ENCODE results near the gene ASF1B.

ASF1B gene

GRCh38 chr19:14135355-14135754 lies 1.0 kb downstream of the ASF1B start:
- FAIRE-seq: no peak

- no peak for FAIRE-seq
Measured at GRCh38 chr19:14127929-14128509, 8.4 kb downstream of the ASF1B start.

GRCh38 chr19:14127176-14127575 lies 9.2 kb downstream of the ASF1B start:
- no peak for FAIRE-seq

- no peak for FAIRE-seq
Measured at GRCh38 chr19:14122924-14123323, 13.5 kb downstream of the ASF1B start.

GRCh38 chr19:14120497-14120780 lies 15.9 kb downstream of the ASF1B start:
- FAIRE-seq: no peak

- no peak for FAIRE-seq
Measured at GRCh38 chr19:14119644-14120496, 16.5 kb downstream of the ASF1B start.

- no peak for FAIRE-seq
Measured at GRCh38 chr19:14119146-14119545, 17.2 kb downstream of the ASF1B start.

GRCh38 chr19:14118165-14119051 lies 18.0 kb downstream of the ASF1B start:
- FAIRE-seq: no peak

GRCh38 chr19:14117668-14118164 lies 18.7 kb downstream of the ASF1B start, which contains the start of gene PRKACA:
Gene PRKACA (minus strand): TSS chr19:14117762. CDS start chr19:14117547, 215 bp downstream.
- no peak for FAIRE-seq

GRCh38 chr19:14116918-14117578 lies 19.3 kb downstream of the ASF1B start:
- FAIRE-seq: no peak

- no peak for FAIRE-seq
Measured at GRCh38 chr19:14116525-14116917, 19.9 kb downstream of the ASF1B start.

- no peak for FAIRE-seq
Measured at GRCh38 chr19:14115756-14116155, 20.6 kb downstream of the ASF1B start.

GRCh38 chr19:14114854-14115253 lies 21.5 kb downstream of the ASF1B start:
- no peak for FAIRE-seq

GRCh38 chr19:14114439-14114838 lies 21.9 kb downstream of the ASF1B start:
- no peak for FAIRE-seq

GRCh38 chr19:14113762-14114414 lies 22.5 kb downstream of the ASF1B start:
- no peak for FAIRE-seq

GRCh38 chr19:14112809-14113385 lies 23.5 kb downstream of the ASF1B start:
- no peak for FAIRE-seq

GRCh38 chr19:14112051-14112808 lies 24.2 kb downstream of the ASF1B start:
- FAIRE-seq: no peak

- FAIRE-seq: no peak
Measured at GRCh38 chr19:14111486-14111885, 24.9 kb downstream of the ASF1B start.

- no peak for FAIRE-seq
Measured at GRCh38 chr19:14110650-14111049, 25.7 kb downstream of the ASF1B start.

GRCh38 chr19:14107581-14108461 lies 28.6 kb downstream of the ASF1B start:
- no peak for FAIRE-seq
